Measurements from ENCODE around the gene TAF11.
"Not testable (repeated sequence)": the region's sequence is repeated elsewhere in the genome, so short reads cannot be mapped to it uniquely, and the experiment has no call there.

Gene TAF11

GRCh38 chr6:34864007-34864406 lies 23.8 kb downstream of the TAF11 start:
- DNase-seq, result no peak

GRCh38 chr6:34860776-34861175 lies 27.1 kb downstream of the TAF11 start:
- no peak for DNase-seq

GRCh38 chr6:34859951-34860350 lies 27.9 kb downstream of the TAF11 start:
- no peak for DNase-seq

GRCh38 chr6:34858681-34859080 lies 29.2 kb downstream of the TAF11 start:
- DNase-seq, result no peak

- no peak for DNase-seq
Measured at GRCh38 chr6:34855463-34855862, 32.4 kb downstream of the TAF11 start.

GRCh38 chr6:34852406-34853085 lies 35.3 kb downstream of the TAF11 start:
- DNase-seq, result no peak

- no peak for DNase-seq
Measured at GRCh38 chr6:34851361-34851760, 36.5 kb downstream of the TAF11 start.

- DNase-seq, result not testable (repeated sequence)
Measured at GRCh38 chr6:34849066-34849465, 38.8 kb downstream of the TAF11 start.

- no peak for DNase-seq
Measured at GRCh38 chr6:34839666-34840352, 48.0 kb downstream of the TAF11 start.

- DNase-seq, result no peak
Measured at GRCh38 chr6:34837528-34837927, 50.3 kb downstream of the TAF11 start.

GRCh38 chr6:34836451-34836850 lies 51.4 kb downstream of the TAF11 start:
- DNase-seq, result no peak

- DNase-seq, result no peak
Measured at GRCh38 chr6:34836008-34836407, 51.8 kb downstream of the TAF11 start.

GRCh38 chr6:34834789-34835518 lies 52.9 kb downstream of the TAF11 start:
- no peak for DNase-seq

- no peak for DNase-seq
Measured at GRCh38 chr6:34832942-34833341, 54.9 kb downstream of the TAF11 start.

- no peak for DNase-seq
Measured at GRCh38 chr6:34829137-34829536, 58.7 kb downstream of the TAF11 start.
